ENCODE results near the gene GGNBP2. TPM values are rescaled to one million over a fixed set of nuclear protein-coding genes. Genes with fewer than 3 reads are reported as not detected.

GGNBP2 gene
- polyA plus RNA-seq, 1 donor from 2014 or later = 112 TPM

DNA sequence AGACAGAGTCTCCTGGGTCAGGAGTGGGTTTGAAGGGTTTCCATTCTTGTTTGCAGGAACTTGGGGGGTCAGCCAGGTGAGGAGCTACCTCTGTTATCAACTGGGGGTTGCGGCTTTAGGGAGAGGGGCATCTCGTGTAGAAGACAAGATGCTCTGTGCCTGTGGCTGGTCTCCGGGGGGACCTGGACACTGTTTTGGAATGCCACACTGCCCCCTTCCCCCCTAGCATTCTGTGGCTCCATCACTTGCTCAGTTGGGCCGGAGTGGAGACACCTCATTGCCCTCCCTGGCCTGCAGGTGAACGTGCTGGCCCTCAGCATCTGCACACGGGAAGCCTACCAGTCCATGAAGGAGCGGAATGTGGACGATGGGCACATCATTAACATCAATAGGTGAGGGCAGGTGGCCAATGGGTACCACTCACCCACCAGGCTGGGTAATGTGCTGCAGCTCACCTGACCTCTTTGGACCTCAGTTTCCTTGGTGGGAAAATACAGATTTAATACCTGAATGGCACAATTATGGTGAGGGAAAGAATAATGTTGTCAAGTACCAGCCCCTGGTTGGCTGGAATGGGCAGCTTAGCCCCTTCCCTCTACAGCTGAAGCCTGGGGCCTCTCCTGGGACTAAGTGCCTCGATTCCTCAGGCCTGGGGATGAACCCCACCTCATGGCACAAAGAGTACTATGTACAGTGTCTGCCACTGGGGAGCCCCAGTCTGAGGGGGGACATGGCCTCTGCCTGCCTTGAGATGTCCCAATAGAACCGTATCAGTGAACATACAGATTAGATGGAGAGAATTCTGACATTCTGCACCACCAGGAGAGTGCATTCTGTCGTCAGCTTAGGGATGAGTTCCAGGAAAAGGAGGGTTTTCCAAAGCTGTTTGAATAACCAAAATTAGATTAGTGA is 53.4 kb downstream of the GGNBP2 start:
- Histone ChIP-seq H3K4me2 (ENCODE audit: low read length) (no peak overlapping the region), H3K27ac (ENCODE audit: low read length) (no peak overlapping the region)
- TF ChIP-seq, protein P1, sequence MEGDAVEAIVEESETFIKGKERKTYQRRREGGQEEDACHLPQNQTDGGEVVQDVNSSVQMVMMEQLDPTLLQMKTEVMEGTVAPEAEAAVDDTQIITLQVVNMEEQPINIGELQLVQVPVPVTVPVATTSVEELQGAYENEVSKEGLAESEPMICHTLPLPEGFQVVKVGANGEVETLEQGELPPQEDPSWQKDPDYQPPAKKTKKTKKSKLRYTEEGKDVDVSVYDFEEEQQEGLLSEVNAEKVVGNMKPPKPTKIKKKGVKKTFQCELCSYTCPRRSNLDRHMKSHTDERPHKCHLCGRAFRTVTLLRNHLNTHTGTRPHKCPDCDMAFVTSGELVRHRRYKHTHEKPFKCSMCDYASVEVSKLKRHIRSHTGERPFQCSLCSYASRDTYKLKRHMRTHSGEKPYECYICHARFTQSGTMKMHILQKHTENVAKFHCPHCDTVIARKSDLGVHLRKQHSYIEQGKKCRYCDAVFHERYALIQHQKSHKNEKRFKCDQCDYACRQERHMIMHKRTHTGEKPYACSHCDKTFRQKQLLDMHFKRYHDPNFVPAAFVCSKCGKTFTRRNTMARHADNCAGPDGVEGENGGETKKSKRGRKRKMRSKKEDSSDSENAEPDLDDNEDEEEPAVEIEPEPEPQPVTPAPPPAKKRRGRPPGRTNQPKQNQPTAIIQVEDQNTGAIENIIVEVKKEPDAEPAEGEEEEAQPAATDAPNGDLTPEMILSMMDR (IDR thresholded peaks at IDR 0.05; ENCODE audit: poor library complexity, severe bottlenecking) = no peak
- TF ChIP-seq EZH2 (IDR thresholded peaks at IDR 0.05; ENCODE audit: borderline replicate concordance, insufficient read depth, low read length, poor library complexity, severe bottlenecking) = no peak
- no peak for TF ChIP-seq RAD21 (conservative IDR thresholded peaks at IDR 0.05)

GRCh38 chr17:36598951-36599401 is 54.3 kb downstream of the GGNBP2 start:
- no peak for TF ChIP-seq TAF1 (IDR thresholded peaks at IDR 0.05; ENCODE audit: low read depth)
- TF ChIP-seq MXI1 (conservative IDR thresholded peaks at IDR 0.05; ENCODE audit: poor library complexity, severe bottlenecking) = no peak
- no peak for TF ChIP-seq REST (IDR thresholded peaks at IDR 0.05; ENCODE audit: borderline replicate concordance)
- TF ChIP-seq EP300 (conservative IDR thresholded peaks at IDR 0.05; ENCODE audit: poor library complexity, severe bottlenecking) = no peak
- no peak for TF ChIP-seq POLR2AphosphoS5 (IDR thresholded peaks at IDR 0.05)
- no peak for TF ChIP-seq SMC3 (conservative IDR thresholded peaks at IDR 0.05; ENCODE audit: poor library complexity)
- no peak for TF ChIP-seq RAD21 (conservative IDR thresholded peaks at IDR 0.05)
- TF ChIP-seq, protein P1 (IDR thresholded peaks at IDR 0.05; ENCODE audit: poor library complexity, severe bottlenecking) = no peak
- TF ChIP-seq EZH2 (IDR thresholded peaks at IDR 0.05; ENCODE audit: borderline replicate concordance, insufficient read depth, low read length, poor library complexity, severe bottlenecking) = no peak
- Histone ChIP-seq H3K79me2 (replicated peaks; ENCODE audit: insufficient read depth, low read length) (no peaks in the 10 kb centered on the region), H3K27me3 (ENCODE audit: insufficient read depth, low read depth, low read length) (no peaks in the 10 kb centered on the region), H3K9me2 (ENCODE audit: insufficient read depth, low read length) (no peaks in the 10 kb centered on the region), H3K36me3 (ENCODE audit: insufficient read depth, low read length) (no peaks in the 10 kb centered on the region), H3K9me3 (ENCODE audit: low read length) (no peaks in the 10 kb centered on the region), H3K9ac (ENCODE audit: low read length) (no peak overlapping the region), H3F3A (ENCODE audit: insufficient read depth, low read length, poor library complexity, severe bottlenecking) (no peaks in the 10 kb centered on the region), H4K20me1 (ENCODE audit: insufficient read depth) (no peaks in the 10 kb centered on the region), H2AFZ (ENCODE audit: low read depth, low read length) (no peak overlapping the region), H3K4me3 (ENCODE audit: low read length) (no peak overlapping the region), H3K27ac (ENCODE audit: low read length) (no peak overlapping the region), H3K4me2 (ENCODE audit: low read length) (no peak overlapping the region)

More for the DNA sequence above, 53.4 kb downstream of the GGNBP2 start:
- Histone ChIP-seq H3F3A (ENCODE audit: insufficient read depth, low read length, poor library complexity, severe bottlenecking) (no peaks in the 10 kb centered on the region), H3K9ac (ENCODE audit: low read length) (no peak overlapping the region), H4K20me1 (ENCODE audit: insufficient read depth) (no peaks in the 10 kb centered on the region), H2AFZ (ENCODE audit: low read depth, low read length) (no peak overlapping the region), H3K9me3 (ENCODE audit: low read length) (no peaks in the 10 kb centered on the region), H3K36me3 (ENCODE audit: insufficient read depth, low read length) (no peaks in the 10 kb centered on the region), H3K27me3 (ENCODE audit: insufficient read depth, low read depth, low read length) (no peaks in the 10 kb centered on the region), H3K79me2 (replicated peaks; ENCODE audit: insufficient read depth, low read length) (no peaks in the 10 kb centered on the region), H3K4me3 (ENCODE audit: low read length) (no peak overlapping the region), H3K9me2 (ENCODE audit: insufficient read depth, low read length) (no peaks in the 10 kb centered on the region)

All from neural cell (in vitro differentiated cells).